ENCODE data around the gene RBM20. TPM values are rescaled to one million over a fixed set of nuclear protein-coding genes. Genes with fewer than 3 reads are reported as not detected.
A peak's percentile ranks its signal among the peaks of the same experiment; 100 is the strongest.

Gene RBM20
- total RNA-seq, 1 experiment from 2014 or later = 0.17 TPM

DNA sequence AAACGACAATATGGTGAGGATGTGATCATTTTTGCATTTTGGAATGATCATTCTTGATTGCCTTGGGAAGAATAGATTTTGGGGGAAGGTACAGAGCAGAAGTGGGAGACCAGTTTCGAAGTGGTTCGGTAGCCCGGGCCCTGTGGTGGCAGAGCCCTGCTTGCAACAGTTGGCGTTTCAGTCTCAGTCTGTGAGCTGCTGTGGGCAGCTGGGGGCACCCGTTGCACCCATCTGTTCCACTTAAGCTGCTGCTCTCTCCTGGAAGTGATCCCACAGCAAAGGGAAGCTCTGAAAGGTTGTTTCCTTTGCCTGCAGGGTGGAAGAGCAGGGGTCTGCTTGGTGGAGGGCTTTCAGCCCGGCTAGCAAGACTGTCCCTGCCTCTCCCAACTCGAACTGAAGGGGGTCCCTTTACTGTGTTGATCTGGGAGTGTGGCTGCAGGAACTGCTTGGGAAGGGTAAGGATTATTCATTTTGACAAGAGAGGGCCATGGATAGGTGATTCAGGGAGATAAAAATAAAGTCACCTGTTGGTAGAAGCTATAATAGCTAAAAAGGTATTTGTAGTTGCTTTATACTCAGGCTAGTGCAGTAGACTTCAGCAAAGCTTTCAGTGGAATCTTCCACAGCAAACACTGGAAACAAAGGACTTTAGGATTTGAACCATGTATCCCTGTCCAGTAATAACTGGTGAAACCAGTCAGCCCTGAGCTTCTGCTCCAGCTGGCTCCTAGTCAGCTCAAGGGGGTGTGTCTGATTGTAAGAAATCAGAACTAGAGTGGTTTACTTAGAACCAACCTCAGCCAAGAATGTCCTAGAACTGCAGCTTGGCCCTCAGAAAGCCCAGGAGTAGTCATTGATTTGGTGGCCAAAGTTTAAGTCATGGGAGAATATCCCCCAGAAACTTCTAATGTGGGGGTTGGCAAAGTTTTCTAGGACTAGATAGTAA is 174.4 kb downstream of the RBM20 start:
- H3K4me1 Mint-ChIP-seq = peaks cover 15 to 17% of the 10 kb centered on the region in 2 experiments
- H3K27me3 Mint-ChIP-seq (ENCODE audit: low read depth) = peaks cover 3% of the 10 kb centered on the region; the same call in 1 of the 2 replicates
- H3K27ac Mint-ChIP-seq = peak overlapping the region in 1 of 3 experiments; percentile 3; a peak in 1 of 7 replicates

More for the DNA sequence above, 174.4 kb downstream of the RBM20 start:
- Histone ChIP-seq H2BK15ac (ENCODE audit: low read depth, low read length) (no peak overlapping the region), H4K91ac (ENCODE audit: insufficient read length, low read depth, low read length) (no peak overlapping the region), H3K27ac (ENCODE audit: insufficient read length, low read depth, low read length) (no peak overlapping the region), H3K4me1 (ENCODE audit: insufficient read depth, low read length) (no peaks in the 10 kb centered on the region; the same call in 1 of the 2 replicates), H3K79me1 (ENCODE audit: insufficient read depth, low read depth, low read length, poor library complexity, severe bottlenecking) (no peaks in the 10 kb centered on the region), H3K23ac (ENCODE audit: insufficient read length, low read depth, low read length) (no peak overlapping the region), H4K20me1 (ENCODE audit: control insufficient read depth, insufficient read depth, insufficient read length) (no peaks in the 10 kb centered on the region), H3K4ac (ENCODE audit: low read depth, low read length) (no peak overlapping the region), H4K5ac (ENCODE audit: insufficient read length, low read depth, low read length) (no peak overlapping the region), H3K14ac (ENCODE audit: insufficient read depth, low read length) (no peak overlapping the region), H2AFZ (ENCODE audit: low read length) (no peak overlapping the region), H3K4me2 (ENCODE audit: insufficient read depth, insufficient read length, low read length) (no peak overlapping the region), H2BK120ac (ENCODE audit: low read depth, low read length, poor library complexity, severe bottlenecking) (no peak overlapping the region), H2BK20ac (ENCODE audit: low read depth, low read length, poor library complexity, severe bottlenecking) (no peak overlapping the region), H3K79me2 (ENCODE audit: insufficient read depth, low read length) (no peaks in the 10 kb centered on the region), H3K9me3 (ENCODE audit: control insufficient read depth, low read depth, low read length) (no peaks in the 10 kb centered on the region), H3K27me3 (ENCODE audit: insufficient read depth, low read length) (no peaks in the 10 kb centered on the region), H2BK12ac (ENCODE audit: insufficient read length, low read depth, low read length) (no peak overlapping the region), H3K18ac (ENCODE audit: insufficient read length, low read depth, low read length) (no peak overlapping the region), H2BK5ac (ENCODE audit: insufficient read length, low read length) (no peak overlapping the region), H3K9ac (ENCODE audit: extremely low read depth, insufficient read length, low read length) (no peak overlapping the region), H4K8ac (replicated peaks; ENCODE audit: insufficient read length, low read depth, low read length) (no peak overlapping the region), H3T11ph (ENCODE audit: low read length) (no peak overlapping the region), H3K56ac (ENCODE audit: insufficient read length, low read depth, low read length) (no peak overlapping the region), H3K23me2 (ENCODE audit: insufficient read length, low read depth, low read length, poor library complexity, severe bottlenecking) (no peaks in the 10 kb centered on the region), H2AK5ac (ENCODE audit: insufficient read length, low read length) (no peak overlapping the region)
- no peak for TF ChIP-seq CTCF (conservative IDR thresholded peaks at IDR 0.05)
- H3K4me3 Mint-ChIP-seq = no peak overlapping the region
- no peaks in the 10 kb centered on the region for H3K36me3 Mint-ChIP-seq (ENCODE audit: insufficient read depth in 1 of 3, low read depth in 3 of 3)
- H3K9me3 Mint-ChIP-seq = no peaks in the 10 kb centered on the region
- DNase-seq = no peak
- WGBS (ENCODE audit: extremely low coverage, insufficient read length, low lambda C conversion rate) = no CpG with 5 or more reads among the region's 8 CpGs
